Measurements from ENCODE around the gene ANAPC4.

ANAPC4 gene

GRCh38 chr4:25439918-25440477, 62.9 kb downstream of the ANAPC4 start:
- peak; percentile 53 for DNase-seq (ENCODE audit: low read depth)
- in situ Hi-C loops (cut with HindIII; ENCODE audit: low sequenced_read_pairs), result loop anchor here (5.0 kb wide), 1 partner anchor 332 kb away; no protein-coding TSS in a partner anchor
- peak; percentile 94 for TF ChIP-seq CTCF (IDR thresholded peaks at IDR 0.05; ENCODE audit: low read depth, low read length, missing control alignments)
- H3K4me3 ChIP-seq (ENCODE audit: low read depth, low read length), result no peak overlapping the region

GRCh38 chr4:25440478-25441030, 63.5 kb downstream of the ANAPC4 start:
- no peak for DNase-seq (ENCODE audit: low read depth)
- no peak overlapping the region for H3K4me3 ChIP-seq (ENCODE audit: low read depth, low read length)
- in situ Hi-C loops (cut with HindIII; ENCODE audit: low sequenced_read_pairs), result loop anchor here (5.0 kb wide), 1 partner anchor 332 kb away; no protein-coding TSS in a partner anchor
- no peak for TF ChIP-seq CTCF (IDR thresholded peaks at IDR 0.05; ENCODE audit: low read depth, low read length, missing control alignments)

GRCh38 chr4:25441519-25442117, 64.6 kb downstream of the ANAPC4 start:
- peak; percentile 48 for DNase-seq (ENCODE audit: low read depth)
- in situ Hi-C loops (cut with HindIII; ENCODE audit: low sequenced_read_pairs), result loop anchor here (5.0 kb wide), 1 partner anchor 331 kb away; no protein-coding TSS in a partner anchor
- TF ChIP-seq CTCF (IDR thresholded peaks at IDR 0.05; ENCODE audit: low read depth, low read length, missing control alignments), result peak; percentile 90
- H3K4me3 ChIP-seq (ENCODE audit: low read depth, low read length), result no peak overlapping the region

- no peak for TF ChIP-seq CTCF (IDR thresholded peaks at IDR 0.05; ENCODE audit: low read depth, low read length, missing control alignments)
- in situ Hi-C loops (cut with HindIII; ENCODE audit: low sequenced_read_pairs), result loop anchor here (5.0 kb wide), 1 partner anchor 329 kb away; no protein-coding TSS in a partner anchor
- no peak overlapping the region for H3K4me3 ChIP-seq (ENCODE audit: low read depth, low read length)
- no peak for DNase-seq (ENCODE audit: low read depth)
These were observed 65.8 kb downstream of the ANAPC4 start for GRCh38 chr4:25442863-25443307.

- no peak overlapping the region for H3K4me3 ChIP-seq (ENCODE audit: low read depth, low read length)
- DNase-seq (ENCODE audit: low read depth), result no peak
- TF ChIP-seq CTCF (IDR thresholded peaks at IDR 0.05; ENCODE audit: low read depth, low read length, missing control alignments), result no peak
- in situ Hi-C loops (cut with HindIII; ENCODE audit: low sequenced_read_pairs), result loop anchor here (5.0 kb wide), 1 partner anchor 328 kb away; no protein-coding TSS in a partner anchor
These were observed 66.8 kb downstream of the ANAPC4 start for GRCh38 chr4:25443851-25444250.

GRCh38 chr4:25446611-25447010, 69.5 kb downstream of the ANAPC4 start:
- TF ChIP-seq CTCF (IDR thresholded peaks at IDR 0.05; ENCODE audit: low read depth, low read length, missing control alignments), result no peak
- in situ Hi-C loops (cut with HindIII; ENCODE audit: low sequenced_read_pairs), result no loop called here

More at GRCh38 chr4:25446611-25447010, 69.5 kb downstream of the ANAPC4 start:
- DNase-seq (ENCODE audit: low read depth), result no peak
- H3K4me3 ChIP-seq (ENCODE audit: low read depth, low read length), result no peak overlapping the region

Measured in astrocyte of the cerebellum (primary cell).